NCI-H345 (cell line): Measurements from ENCODE around the gene SEC31B.

Source experiments
- DNase-seq: peaks from one replicate; lab custom pipeline; 2025; lab: John Stamatoyannopoulos, UW

Gene SEC31B

DNA sequence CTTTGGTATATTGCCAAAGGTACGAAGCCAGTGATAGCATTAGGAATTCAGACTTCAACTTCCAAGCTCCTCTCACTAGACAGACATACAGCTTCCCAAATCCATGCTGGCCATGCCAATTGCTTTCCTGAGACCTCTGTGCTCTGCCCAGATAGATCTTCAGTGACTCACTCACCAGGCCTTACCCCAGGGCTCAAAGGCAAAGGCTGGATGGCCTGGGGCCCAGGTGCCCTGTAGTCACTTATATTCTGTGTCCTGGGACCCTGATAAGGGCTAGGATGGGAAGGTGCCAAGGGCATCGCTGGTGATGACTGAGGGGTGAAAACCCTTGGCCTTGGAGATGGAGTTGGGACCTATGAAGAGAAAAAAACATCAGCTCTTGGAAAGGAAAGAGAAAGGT lies 29.1 kb downstream of the SEC31B start:
- DNase-seq = no peak

GRCh38 chr10:100489396-100489795 lies 30.3 kb downstream of the SEC31B start:
- no peak for DNase-seq

GRCh38 chr10:100487529-100487928 lies 32.1 kb downstream of the SEC31B start:
- DNase-seq = no peak

DNA sequence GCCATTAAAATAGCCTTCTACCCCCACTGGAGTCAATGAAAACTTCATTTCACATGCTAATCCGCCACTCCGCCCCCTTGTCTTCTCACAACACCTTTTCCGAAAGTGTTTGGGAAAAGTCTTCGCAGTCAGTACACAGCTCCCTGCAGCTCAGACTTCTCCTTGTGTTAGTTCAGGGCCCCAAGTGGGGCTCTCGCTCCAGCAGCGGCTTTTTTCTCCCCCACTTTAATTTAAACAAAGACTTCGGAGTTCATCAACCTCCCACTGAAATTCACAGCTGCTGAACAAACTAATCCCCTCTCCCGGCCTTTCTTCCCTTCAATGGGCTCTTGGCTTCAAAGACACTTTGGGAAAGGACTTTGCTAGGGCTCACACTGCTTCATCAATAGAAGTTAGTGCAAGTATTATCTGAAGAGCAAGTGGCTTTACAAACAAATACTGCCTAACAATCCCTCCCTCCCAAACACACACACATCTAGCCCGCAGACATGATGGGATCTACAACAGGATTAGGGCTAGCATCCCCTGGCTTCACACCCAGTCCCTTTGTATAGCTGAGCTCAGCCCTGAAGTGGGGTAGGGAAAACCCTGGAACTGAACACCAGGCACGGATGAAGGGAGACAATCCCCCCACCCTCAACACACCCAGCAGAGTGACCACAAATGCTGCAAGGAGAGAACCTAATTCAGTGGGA lies 33.7 kb downstream of the SEC31B start:
- DNase-seq = no peak

GRCh38 chr10:100485366-100485765 lies 34.3 kb downstream of the SEC31B start:
- DNase-seq = no peak

DNA sequence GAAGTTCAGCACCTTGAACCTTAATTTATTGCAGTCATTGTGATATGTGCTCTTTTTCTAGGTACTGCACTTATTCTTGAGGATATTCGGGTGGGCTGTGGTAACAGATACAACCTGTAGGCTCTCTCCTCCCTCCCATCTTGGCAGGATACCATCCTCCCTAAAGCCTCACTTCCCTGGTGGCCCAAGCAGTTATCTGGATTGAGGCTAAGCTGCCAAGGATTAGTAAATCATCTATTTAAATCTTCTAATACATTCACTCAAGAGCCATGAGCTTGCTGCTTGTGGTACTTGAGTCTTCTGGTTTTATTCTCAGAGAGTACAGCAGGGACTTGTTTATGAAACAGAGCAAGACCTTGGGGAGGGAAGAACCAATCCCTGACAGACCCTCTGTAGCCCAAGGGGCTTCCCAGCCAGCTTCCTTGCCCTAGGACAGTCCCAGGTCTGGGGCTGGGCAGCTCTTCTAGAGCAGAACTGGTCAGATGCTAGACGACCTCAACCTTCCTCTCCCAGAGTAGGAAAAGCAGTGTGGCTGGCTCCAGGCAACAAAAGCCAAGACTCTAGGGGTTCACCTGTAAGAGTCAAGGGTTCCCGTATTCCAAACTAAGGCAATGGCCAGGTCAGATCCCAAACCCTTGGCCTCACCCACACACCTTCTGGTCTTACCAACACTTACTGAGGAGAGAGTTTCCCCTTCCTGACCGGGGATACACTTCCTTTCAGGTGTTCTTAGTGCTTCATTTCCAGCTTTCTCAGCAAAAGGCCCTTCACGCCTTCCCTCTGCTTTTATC lies 35.6 kb downstream of the SEC31B start:
- no peak for DNase-seq

DNA sequence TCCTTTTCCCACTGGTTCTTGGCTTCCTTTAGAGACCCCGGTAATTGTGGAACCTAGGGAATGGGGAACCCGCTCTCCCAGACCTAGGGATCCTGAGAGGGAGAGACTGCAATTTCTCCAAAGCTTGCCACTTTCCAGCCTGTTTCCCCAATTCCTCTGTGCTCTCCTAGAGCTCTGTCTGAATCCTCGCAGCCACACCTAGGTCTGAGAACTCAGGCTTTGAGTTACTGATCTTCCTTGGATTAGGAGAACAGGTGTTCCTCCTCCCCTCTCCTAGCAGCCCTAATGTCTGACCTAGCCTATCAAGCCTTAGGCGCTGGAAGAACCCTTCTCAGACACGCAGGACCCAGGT lies 36.9 kb downstream of the SEC31B start:
- DNase-seq = no peak

DNA sequence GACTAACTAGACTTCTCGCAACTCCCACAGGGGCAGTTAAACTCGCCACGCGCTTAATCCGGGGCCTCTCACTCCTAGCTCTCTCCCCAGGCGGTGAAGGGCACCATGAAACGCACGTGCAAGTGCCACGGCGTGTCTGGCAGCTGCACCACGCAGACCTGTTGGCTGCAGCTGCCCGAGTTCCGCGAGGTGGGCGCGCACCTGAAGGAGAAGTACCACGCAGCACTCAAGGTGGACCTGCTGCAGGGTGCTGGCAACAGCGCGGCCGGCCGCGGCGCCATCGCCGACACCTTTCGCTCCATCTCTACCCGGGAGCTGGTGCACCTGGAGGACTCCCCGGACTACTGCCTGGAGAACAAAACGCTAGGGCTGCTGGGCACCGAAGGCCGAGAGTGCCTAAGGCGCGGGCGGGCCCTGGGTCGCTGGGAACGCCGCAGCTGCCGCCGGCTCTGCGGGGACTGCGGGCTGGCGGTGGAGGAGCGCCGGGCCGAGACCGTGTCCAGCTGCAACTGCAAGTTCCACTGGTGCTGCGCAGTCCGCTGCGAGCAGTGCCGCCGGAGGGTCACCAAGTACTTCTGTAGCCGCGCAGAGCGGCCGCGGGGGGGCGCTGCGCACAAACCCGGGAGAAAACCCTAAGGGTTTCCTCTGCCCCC lies 37.4 kb downstream of the SEC31B start:
- DNase-seq = peak; percentile 54

DNA sequence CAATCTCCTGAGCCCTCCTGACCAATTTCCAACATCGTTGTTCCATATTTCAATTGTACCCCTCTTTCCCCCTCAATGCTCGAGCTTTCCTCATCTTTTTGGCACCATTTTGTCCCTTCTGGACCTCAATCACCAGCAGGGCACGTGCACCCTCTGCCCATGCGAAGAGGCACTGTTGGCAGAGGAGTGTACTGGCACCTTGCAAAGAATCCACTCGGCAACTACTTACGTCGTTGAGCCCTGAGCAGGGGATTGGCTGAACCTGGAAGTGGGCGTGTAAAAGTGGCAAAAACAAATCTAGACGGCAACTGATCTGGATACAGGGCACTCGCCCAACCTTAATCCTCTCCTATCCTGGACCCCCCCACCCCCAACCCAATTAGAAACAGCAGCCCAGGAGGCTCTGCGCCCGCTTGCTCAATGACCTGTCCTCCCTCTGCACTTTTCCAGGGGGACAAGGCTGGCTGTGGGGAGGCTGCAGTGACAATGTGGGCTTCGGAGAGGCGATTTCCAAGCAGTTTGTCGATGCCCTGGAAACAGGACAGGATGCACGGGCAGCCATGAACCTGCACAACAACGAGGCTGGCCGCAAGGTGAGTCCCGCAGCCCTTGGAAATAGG lies 38.1 kb downstream of the SEC31B start:
- peak; percentile 77 for DNase-seq

GRCh38 chr10:100480002-100480401 lies 39.7 kb downstream of the SEC31B start:
- no peak for DNase-seq

DNA sequence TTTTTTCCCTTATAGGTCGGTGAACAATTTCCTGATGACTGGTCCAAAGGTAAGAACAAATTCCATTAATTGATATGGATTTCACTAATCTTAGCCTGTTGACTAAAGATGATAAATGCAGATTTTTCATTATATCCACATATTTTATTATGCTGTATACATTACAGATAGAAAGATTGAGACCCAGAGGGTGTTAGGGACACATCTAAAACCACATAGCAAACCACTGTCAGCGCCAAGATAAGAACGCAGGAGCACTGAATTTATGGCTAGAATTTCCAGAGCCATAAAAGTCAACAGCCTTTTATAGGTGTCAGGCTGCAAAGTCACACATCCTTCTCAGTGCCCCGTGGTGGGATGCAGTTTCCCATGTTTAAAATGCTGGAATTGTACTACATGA lies 40.6 kb downstream of the SEC31B start:
- no peak for DNase-seq

DNA sequence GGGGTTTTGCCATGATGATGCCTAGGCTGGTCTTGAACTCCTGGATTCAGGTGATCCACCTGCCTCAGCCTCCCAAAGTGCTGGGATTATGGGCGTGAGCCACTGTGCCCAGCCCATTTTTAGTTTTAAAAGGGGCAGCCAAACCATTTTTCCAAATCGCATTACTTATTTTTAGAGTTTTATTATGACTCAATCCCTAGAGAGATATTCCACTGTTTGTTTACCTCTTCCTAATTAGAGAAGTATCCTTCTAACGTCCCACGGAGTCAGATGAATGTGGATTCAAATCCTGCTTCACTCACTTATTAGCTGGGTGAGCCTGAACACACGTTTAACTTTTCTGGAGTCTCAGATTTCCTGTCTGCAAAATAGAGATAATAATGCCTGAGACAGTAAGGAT lies 41.7 kb downstream of the SEC31B start:
- no peak for DNase-seq

- DNase-seq = no peak
These were observed 49.3 kb downstream of the SEC31B start for GRCh38 chr10:100470367-100470766.

DNA sequence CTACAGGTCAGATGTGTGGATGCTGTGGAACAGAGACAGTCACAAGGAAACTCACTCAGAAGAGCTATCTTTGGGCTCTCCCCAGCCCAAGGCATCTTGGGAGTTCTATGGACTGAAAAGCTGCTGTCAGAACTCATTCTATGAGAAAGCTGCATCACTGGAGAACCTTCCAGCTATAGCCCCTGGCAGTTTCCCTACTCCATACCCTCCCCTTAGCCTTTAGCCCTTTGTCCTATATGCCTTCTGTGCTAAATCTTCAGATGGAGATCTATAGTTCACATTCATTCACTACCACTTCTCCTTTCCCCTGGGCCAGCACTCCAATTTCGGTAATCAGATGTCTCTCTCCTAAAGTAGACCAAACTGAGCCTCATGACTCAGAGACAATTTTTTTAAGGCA lies 49.9 kb downstream of the SEC31B start:
- no peak for DNase-seq

DNA sequence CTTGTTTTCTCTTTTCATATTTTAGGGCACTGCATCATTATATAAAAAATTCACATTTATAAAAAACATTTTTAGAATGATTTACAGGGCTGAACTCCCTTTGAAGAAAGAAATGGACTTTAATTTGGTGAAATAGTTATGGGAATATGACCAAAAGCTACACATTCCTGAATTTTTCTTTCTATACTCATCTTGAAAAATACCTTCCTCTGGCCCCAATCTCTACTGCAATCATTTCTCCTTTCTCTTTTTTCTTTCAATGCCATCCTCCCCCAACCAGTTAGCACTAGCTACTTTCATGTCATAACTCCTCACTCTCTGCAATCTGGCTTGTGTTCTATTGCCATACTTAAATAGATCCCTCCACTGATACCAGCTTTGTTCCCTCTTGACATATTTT lies 50.7 kb downstream of the SEC31B start:
- no peak for DNase-seq

GRCh38 chr10:100468322-100468721 lies 51.3 kb downstream of the SEC31B start:
- no peak for DNase-seq

DNA sequence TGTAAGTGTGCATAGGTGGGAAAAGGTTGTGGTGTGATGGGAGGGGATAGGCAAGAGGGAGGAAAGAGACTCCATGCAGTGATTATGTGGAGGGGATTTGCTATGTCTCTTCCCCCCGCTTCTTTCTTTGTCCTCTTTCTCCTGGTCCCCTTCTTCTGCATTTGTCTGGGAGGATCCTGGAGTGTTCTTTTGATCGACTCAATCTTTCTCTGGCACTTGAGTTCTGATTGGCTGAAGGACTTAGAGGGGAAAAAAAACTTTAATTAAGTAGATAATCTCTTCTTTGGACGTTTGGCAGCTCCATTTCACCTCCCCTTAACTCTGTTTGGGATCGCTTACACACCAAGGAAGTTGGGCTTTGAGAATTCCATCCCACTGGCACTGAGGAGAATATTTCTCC lies 57.0 kb downstream of the SEC31B start, which contains the start of gene WNT8B:
Gene WNT8B (plus strand): TSS at position 301 of the 400 bp plus-strand sequence. CDS start 160 bp downstream, outside the sequence.
- no peak for DNase-seq

DNA sequence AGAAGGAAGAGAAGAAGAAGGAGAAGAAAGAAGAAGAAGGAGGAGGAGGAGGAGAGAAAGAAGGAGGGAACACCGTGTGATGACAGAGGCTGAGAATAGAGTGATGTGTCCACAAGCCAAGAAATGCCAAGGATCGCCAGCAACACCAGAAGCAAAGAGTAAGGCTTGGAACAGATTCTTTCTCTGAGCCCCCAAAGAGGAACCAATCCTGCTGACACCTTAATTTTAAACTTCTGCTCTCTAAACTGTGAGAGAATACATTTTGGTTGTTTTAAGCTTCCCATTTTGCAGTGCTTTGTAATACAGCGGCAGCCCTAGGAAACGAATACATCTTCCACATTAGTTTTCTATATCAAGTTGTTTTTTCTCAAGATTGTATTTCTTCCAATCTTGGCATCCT lies 70.7 kb downstream of the SEC31B start:
- DNase-seq = no peak

DNA sequence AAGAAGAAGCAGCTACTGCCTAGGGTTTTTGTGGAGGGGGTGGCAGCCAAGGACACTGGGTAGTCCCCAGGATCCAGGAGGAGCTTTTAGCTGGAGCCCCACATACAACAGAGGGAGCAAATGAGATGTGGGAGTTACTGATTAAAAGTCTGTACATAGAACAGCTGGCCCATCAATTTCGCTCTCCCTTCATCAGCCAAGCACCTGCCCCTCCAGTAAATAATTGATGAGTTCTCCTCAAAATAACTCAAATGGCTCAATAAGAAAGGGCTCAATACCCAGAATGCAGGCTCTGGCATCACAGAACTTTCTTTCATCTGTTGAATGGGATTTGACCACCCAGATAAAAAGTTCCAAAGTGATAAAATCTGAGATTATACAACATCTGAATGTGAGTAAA lies 72.0 kb downstream of the SEC31B start:
- no peak for DNase-seq

- no peak for DNase-seq
These were observed 73.4 kb downstream of the SEC31B start for GRCh38 chr10:100446130-100446761.

- DNase-seq = no peak
These were observed 77.1 kb downstream of the SEC31B start for GRCh38 chr10:100442548-100442947.

- no peak for DNase-seq
These were observed 80.9 kb downstream of the SEC31B start for GRCh38 chr10:100438674-100439315.
